ENCODE results near the gene DCAF8. TPM values are rescaled to one million over a fixed set of nuclear protein-coding genes. Genes with fewer than 3 reads are reported as not detected.

DCAF8 gene
- total RNA-seq, 1 donor from 2014 or later, result 142 TPM

DNA sequence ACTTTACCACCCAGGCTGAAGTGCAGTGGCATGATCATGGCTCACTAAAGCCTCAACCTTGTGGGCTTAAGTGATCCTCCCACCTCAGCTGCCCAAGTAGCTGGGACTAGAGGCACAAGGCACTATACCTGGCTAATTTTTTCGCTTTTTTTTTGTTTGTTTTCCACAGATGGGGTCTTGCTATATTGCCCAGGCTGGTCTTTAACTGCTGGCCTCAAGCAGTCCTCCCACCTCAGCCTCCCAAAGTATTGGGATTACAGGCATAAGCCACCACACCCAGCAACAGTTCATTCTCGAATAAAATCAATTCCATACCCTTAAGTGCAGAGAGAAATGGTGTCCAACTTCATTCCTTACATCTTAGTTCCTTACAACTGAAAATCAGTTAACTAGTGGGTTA is 24.8 kb downstream of the DCAF8 start:
- ATAC-seq (no peak), DNase-seq (ENCODE audit: missing footprints) (no peak)
- intact Hi-C loops (cut with DNase I), result no loop called here

DNA sequence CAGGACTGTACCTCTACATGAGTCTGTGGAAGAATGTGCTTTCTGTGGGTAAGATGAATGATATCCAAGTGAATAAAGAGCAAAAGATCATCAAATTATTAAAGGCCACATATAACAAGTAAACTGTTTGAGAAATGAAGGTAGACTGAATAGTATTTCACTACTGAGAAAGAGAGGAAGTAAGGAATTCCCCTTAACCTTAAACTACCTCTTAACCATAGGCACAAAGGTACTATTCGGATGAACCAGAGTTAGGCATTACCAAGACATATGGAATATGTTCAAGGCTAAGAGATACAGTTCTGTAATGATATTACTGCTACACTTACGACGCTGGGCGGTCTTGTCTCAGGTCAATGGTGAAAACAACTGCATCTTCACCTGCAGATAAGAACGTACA is 25.5 kb downstream of the DCAF8 start:
- ATAC-seq (no peak), DNase-seq (ENCODE audit: missing footprints) (no peak)
- intact Hi-C loops (cut with DNase I), result no loop called here

DNA sequence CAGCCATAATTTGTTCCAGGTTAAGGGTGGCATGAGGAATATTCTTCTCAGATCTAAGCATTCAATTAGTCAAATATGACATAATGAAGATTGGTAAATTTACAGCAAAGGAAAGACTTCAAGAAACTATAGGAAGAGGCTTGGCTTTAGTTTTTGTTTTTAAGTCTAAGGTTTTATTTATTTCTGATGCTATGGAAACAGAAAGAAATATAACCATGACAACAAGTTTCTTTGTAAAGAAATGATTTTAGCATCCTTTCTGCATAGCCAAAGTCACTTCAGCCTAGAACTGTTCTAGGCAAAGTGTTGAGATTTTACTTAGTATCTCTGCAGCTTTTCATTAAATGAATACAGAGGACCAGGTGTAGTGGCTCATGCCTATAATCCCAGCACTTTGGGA is 29.4 kb downstream of the DCAF8 start:
- intact Hi-C loops (cut with DNase I), result no loop called here
- DNase-seq (ENCODE audit: missing footprints) (no peak), ATAC-seq (no peak)

DNA sequence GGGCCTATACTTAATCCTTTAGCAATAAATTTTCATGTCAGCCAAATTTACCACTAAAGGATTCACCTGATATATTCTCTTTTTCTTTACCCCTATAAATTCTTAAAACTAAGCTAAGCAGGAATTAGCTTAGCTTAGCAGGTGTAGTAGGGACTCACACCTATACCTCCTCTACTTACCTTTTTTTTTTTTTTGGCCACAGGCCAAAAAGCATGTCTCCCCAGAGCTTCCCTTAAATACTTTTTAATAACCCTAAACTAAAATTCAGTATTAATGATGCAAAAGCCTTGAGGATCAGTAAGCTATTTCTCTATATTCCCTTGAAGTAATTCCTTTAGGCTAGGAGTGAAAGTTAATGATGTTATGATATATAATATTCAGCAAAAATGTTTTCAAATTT is 33.9 kb downstream of the DCAF8 start:
- DNase-seq (ENCODE audit: missing footprints), result no peak
- ATAC-seq, result no peak
- intact Hi-C loops (cut with DNase I), result no loop called here

DNA sequence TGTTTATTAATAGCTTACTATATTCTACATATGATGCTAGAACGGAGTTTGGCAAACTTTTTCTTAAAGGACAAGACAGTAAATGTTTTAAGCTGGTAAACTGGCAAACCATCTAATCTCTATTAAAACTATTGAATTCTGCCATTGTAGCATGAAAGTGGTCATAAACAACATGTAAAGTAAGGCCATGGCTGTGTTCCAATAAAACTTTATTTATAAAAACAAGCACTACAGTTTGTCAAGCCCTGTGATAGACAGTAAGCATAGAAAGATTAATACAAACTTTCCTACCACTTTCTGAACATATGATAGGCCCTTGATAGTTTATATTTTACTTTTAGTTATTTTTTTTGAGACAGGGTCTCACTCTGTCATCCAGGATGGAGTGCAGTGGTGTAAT is 34.8 kb downstream of the DCAF8 start:
- no peak for DNase-seq (ENCODE audit: missing footprints)
- intact Hi-C loops (cut with DNase I), result no loop called here
- no peak for ATAC-seq

DNA sequence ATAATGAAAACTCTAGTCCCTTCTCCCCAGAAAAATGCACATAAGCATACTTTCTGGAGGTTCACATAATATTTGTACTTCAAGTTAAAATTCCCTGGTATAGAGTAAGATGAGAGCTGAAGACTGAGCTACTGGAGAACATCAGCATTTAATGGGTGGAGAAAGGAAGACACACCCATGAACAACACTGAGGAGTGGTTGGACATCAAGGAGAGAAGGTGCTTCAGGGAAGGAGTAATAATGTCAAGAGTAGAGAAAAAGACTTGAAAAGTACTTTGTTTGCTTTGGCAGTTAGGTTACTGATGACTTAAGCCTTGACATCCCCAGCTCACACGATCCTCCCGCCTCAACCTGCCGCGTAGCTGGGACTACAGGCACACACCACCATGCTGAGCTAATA is 35.3 kb downstream of the DCAF8 start:
- intact Hi-C loops (cut with DNase I), result no loop called here
- no peak for DNase-seq (ENCODE audit: missing footprints)
- ATAC-seq, result no peak

DNA sequence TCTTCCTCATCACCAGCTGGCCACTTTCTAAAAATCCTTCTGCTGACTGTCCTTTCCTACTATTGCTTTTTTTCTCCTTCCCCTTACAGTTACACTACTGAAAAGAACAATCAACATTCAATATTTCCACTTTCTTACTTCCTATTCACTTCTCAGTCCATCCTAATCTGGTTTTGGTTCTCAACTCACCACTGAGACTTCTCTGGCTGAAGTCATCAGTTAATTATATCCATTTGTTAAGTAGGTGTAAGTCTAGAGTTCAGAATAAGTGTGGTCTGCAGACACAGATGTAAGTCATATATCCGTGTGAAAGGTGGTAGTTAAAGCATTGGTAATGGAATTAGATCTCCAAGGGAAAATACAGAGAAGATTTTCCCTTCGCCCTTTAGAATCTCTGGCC is 35.7 kb downstream of the DCAF8 start:
- DNase-seq (ENCODE audit: missing footprints) (no peak), ATAC-seq (no peak)
- intact Hi-C loops (cut with DNase I), result no loop called here

DNA sequence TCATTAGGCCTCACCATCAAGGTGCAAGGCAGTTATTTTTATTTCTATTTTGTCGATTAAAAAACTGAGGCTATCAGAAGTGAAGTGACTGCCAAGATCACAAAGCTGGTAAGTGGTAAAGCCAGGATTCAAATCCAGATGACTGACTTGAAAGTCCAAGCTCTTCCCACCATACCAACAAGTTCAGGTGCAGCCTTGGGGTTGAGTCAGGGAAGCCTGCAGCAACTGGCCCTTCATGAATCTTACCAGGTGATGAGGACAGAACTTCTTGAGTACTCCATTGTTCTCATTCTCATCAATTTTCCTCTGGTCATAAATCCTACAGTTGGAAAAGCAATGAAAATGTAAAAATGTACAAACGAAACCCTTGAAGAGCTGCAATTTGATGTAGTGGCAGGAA is 37.0 kb downstream of the DCAF8 start:
- ATAC-seq (no peak), DNase-seq (ENCODE audit: missing footprints) (no peak)
- intact Hi-C loops (cut with DNase I), result no loop called here

DNA sequence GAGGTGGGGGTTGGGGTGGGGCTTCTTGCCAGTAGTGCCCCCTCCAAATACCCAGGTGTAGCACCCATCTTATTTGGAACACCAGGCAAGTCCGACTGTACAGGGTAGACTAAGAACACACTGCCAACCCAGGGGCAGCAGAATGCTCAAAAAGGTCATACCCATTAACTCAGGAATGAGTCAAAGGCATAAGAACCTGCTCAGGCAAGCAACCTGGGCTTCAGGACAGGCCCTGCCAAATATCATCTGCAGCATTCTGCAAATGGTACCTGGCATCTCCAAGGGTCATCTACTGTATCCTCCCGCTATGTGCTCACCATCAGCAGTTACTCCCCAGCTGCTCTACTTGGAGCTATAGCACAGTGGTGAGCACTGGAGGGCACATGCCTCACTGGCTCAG is 37.7 kb downstream of the DCAF8 start:
- DNase-seq (ENCODE audit: missing footprints) (no peak), ATAC-seq (no peak)
- intact Hi-C loops (cut with DNase I), result no loop called here

DNA sequence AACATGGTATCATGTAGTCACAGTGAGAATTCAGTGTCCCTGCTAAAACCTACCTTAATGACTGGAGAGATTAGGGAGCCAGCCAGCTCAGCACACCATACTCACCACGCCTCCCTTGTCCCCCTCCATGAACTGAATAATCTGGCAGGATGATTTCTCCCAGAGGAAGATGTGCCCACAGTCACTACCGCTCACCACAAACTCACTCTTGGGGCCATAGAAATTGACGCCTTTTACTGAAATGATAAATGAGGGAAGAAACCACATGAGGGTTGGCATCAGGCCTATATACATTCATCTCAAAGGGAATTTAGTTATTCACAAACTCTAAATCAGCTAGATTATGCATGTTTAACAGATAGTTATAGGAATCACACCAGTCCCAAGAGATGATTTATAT is 39.8 kb downstream of the DCAF8 start:
- no peak for DNase-seq (ENCODE audit: missing footprints)
- intact Hi-C loops (cut with DNase I), result no loop called here
- ATAC-seq, result no peak

DNA sequence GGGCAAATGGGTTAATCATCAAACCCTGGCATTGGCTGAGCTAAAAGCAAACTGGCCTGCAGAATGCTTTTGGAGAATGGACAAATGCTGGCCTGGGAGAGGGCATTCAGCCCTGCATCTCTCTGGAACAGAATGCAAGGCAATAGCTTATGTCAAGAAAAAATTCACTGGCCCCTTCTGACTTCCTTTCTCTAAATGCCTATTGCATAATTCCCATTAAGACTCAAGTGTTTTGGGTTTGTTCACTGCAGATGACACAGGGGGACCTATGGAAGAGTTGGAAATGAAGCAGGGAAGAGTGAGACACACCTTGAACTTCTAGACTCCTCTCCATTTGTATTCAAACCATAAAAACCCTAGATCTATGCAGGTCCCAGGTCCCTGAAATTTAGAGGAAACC is 41.3 kb downstream of the DCAF8 start:
- no peak for DNase-seq (ENCODE audit: missing footprints)
- intact Hi-C loops (cut with DNase I), result no loop called here
- no peak for ATAC-seq

DNA sequence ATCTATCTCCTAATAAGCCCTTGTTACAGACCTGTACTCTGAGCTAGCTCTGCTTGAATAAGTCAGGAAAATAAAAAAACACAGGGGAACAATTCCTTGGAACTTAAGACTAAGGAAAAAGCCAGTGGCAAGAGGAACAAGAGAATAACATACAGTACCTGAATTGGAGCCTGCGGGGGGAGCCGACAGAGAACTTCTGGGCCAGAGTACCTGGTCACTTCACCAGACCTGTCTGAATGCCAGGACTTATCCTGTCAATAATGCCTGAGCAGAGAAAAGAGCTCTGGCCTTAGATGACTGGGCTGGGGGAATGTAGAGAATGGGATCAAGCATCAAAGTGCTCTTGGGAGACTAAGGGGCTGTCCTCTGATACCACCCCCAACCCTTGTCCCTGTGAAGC is 42.0 kb downstream of the DCAF8 start:
- intact Hi-C loops (cut with DNase I), result no loop called here
- no peak for ATAC-seq

DNA sequence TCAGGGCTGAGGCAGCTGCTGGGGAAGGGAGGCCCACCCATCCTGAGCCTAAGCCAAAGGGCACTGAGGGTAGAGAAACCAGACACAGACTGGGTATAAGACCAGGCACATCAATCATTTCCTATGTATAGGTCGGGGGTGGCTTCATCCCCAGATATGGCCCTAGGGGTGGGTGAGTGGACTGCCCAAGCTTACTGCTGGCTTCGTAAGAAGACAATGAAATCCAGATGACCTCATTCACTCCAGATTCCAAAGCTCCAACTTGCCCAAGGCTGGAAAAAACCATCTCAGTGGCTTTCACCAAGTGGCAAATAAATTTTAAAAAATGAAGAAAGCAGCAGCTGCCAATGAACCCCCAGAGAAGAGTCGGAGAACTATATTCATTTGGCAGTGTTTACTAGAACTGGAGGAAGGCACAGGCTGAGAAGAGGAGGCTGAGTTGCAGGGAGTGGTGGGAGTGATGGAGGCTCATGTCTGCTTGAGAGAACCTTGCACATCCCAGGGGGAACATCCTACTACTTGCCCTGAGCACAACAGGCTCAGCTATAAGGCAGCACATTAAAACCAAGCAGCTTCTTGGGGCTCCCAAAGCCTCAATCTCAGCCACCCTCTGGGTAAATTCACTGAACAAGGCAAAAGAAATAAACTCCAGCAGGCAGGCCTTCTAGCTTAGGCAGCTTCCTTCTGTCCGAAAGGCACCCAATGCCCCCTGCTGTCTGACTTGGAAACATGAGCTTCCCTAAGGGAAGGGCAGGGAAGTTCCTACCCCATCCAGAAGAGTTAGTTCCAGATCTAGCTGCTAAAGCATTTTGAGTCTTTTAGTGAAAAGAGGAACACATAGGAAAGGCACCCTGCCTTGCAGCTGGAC is 43.1 kb downstream of the DCAF8 start:
- intact Hi-C loops (cut with DNase I), result loop anchor here (1.0 to 2.0 kb wide), 2 partner anchors 26 to 118 kb away; no protein-coding TSS in a partner anchor
- ATAC-seq (peak; percentile 84), DNase-seq (ENCODE audit: missing footprints) (no peak)

More for the DNA sequence above, 42.0 kb downstream of the DCAF8 start:
- DNase-seq (ENCODE audit: missing footprints), result no peak

DNA sequence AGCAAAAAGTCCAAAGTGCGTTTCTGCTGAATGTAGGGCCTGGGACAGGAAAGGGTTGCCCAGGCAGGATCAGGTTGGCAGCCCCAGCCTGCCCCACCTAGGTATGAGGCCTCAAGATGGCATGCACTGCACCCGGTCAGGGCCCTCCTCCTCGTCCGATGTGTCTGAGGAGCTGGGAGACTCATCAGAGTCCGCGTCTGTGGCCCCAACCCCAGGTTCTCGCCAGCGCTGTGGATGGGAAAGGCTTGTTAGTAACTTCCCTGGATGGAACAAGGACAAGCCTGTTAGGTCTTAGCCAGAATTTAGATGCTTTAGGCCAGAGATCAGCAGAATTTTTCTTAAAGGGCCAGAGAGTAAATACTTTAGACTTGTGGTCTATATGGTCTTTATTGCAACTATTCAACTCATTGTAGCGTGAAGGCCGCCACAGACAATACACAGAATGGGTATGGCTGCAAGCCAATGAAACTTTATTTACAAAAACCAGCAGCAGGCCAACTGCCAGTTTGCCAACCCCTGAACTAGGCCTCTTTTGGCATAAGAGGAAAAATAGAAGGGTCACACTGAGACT is 44.8 kb downstream of the DCAF8 start:
- no peak for ATAC-seq
- intact Hi-C loops (cut with DNase I), result loop anchor here (2.0 kb wide), 1 partner anchor 117 kb away; no protein-coding TSS in a partner anchor
- DNase-seq (ENCODE audit: missing footprints), result no peak

DNA sequence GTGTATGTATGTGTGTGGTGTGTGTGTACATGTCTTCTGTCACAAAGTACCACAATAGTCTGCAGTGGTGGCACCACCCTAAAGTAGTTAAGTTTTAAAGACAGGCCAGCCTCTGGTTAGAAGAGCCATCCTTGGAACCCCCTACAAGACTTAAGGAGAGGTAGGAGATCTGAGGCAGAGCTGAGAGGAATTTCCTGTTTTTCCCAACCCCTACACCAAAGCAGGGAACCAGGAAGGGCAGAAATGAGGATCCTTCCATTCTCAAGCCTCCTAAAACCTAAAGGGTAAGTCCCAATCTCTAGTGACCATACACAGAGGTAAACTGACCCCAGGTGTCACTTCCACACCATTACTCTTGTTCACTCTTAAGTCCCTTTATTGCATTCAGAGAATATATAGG is 46.0 kb downstream of the DCAF8 start:
- intact Hi-C loops (cut with DNase I), result no loop called here
- DNase-seq (ENCODE audit: missing footprints), result no peak
- no peak for ATAC-seq

DNA sequence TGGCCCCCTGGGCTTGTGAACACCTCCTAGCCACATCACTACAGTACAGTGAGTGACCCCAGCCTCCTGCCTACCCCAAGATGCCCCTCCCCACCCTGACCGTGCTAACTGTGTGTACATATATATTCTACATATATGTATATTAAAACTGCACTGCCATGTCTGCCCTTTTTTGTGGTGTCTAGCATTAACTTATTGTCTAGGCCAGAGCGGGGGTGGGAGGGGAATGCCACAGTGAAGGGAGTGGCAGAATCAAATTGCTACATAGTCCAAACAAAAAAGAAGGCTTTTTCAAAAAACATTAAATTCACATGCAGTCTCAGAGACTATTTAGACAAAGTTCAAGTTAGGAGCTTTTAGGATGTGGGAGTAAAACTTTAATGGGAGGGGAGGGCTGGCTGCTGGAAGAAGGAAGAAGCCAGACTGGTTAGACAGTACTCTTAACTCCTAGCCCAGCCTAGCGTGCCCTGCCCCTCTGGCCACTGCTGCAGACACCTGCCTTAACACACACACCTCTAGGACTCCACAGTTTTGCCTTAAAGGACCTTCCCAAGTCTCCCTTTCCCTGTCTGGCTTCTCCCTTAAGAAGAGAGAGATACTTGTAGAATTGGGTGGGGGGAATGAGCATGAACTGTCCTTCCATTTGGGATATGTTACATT is 47.7 kb downstream of the DCAF8 start:
- DNase-seq (ENCODE audit: missing footprints), result no peak
- intact Hi-C loops (cut with DNase I), result no loop called here
- no peak for ATAC-seq

DNA sequence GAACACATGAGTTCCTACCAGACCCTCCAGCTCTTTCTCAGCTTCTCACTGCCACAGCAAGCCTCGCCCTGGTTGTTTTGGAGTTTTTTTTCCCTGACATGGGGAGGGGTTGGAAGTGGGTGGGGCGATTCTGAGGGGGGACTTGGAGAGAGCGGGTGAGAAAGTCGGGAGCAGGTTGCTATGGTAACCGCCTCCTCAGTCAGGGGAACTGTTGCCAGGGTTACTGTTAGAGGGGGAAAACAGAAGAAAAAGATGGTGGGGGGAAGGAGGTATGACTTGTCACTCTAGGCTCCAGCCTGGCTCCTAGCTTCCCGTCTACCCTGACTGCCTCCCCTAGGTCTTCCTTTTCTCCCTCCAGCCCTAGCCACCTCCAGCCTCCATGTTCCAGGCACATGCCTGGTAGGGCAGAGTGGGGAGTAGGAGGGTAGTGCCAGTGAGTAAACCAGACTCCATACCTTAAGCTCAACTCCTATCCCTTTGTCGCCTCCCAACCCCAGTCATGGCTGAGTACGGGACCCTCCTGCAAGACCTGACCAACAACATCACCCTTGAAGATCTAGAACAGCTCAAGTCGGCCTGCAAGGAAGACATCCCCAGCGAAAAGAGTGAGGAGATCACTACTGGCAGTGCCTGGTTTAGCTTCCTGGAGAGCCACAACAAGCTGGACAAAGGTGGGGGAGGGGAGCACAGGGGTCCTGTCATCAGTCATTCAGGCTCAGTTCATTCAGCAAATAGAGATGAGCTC is 51.1 kb downstream of the DCAF8 start:
- intact Hi-C loops (cut with DNase I), result no loop called here
- DNase-seq (ENCODE audit: missing footprints) (no peak), ATAC-seq (no peak)

DNA sequence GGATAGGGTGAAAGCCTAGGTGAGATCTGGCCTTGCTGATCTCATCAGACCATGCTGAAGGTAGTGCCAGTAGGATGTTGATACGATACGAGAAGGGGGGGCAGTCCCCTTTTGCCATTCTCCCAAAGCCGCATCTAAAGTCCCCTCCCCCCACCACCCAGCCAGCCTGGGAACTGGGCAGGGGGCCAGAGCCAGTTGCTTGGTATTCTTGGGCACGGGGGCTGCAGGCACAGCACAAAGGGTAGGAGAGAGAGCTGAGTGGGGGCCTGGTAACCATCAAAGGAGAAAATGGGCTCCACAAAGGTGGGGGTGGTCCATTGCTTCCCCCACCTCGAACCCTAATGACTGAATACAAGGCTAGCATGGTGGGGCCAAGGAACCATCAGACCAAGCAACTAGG is 51.8 kb downstream of the DCAF8 start:
- DNase-seq (ENCODE audit: missing footprints), result no peak
- intact Hi-C loops (cut with DNase I), result no loop called here
- no peak for ATAC-seq

DNA sequence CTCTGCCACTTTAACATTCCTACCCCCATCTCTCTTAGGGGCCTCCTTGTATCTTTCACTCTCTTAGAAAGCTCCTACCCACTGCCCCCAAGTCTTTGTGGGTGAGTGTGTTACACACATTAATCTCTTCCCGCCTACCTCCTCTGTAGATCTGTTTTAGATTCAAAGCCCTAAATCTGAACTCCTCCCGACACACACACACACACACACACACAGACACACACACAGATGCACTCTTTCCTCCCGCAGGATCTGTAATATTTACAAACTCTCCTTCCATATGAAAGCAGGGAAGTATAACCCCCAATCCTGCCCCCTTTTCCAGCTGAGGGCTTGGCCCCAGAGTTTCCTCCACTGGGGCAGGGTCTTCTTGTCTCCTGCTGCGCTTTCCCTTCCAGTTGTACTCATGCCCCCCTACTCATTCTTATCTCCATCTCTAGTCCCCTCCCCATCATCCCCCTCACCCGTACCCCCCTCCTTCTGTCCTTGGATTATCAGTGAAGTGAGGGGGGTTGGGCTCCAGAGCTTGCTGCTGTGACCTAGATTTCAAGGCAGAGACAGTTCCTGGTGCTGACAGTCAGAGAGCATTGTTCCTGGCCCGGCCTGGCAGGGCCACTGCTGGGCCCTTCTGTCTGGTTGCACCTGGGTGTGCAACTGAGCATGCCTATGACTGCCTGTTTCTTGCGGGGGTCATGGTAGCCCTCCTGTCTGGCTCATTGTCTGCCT is 52.9 kb downstream of the DCAF8 start:
- intact Hi-C loops (cut with DNase I), result loop anchor here (5.0 kb wide), 2 partner anchors 33 to 92 kb away; partner anchors contain the start of gene ATP1A2
- ATAC-seq (peak; percentile 75), DNase-seq (ENCODE audit: missing footprints) (no peak)
